Stimulated activated naive CD4-positive, alpha-beta T cell treated with Interleukin-2 at 50 U/mL for 16 hours (primary cell): ENCODE measurements around the gene WDR43.

ENCODE experiments used
- DNase-seq: peaks from one replicate; lab custom pipeline; 2025; lab: John Stamatoyannopoulos, UW

WDR43 gene, protein sequence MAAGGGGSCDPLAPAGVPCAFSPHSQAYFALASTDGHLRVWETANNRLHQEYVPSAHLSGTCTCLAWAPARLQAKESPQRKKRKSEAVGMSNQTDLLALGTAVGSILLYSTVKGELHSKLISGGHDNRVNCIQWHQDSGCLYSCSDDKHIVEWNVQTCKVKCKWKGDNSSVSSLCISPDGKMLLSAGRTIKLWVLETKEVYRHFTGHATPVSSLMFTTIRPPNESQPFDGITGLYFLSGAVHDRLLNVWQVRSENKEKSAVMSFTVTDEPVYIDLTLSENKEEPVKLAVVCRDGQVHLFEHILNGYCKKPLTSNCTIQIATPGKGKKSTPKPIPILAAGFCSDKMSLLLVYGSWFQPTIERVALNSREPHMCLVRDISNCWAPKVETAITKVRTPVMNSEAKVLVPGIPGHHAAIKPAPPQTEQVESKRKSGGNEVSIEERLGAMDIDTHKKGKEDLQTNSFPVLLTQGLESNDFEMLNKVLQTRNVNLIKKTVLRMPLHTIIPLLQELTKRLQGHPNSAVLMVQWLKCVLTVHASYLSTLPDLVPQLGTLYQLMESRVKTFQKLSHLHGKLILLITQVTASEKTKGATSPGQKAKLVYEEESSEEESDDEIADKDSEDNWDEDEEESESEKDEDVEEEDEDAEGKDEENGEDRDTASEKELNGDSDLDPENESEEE

DNA sequence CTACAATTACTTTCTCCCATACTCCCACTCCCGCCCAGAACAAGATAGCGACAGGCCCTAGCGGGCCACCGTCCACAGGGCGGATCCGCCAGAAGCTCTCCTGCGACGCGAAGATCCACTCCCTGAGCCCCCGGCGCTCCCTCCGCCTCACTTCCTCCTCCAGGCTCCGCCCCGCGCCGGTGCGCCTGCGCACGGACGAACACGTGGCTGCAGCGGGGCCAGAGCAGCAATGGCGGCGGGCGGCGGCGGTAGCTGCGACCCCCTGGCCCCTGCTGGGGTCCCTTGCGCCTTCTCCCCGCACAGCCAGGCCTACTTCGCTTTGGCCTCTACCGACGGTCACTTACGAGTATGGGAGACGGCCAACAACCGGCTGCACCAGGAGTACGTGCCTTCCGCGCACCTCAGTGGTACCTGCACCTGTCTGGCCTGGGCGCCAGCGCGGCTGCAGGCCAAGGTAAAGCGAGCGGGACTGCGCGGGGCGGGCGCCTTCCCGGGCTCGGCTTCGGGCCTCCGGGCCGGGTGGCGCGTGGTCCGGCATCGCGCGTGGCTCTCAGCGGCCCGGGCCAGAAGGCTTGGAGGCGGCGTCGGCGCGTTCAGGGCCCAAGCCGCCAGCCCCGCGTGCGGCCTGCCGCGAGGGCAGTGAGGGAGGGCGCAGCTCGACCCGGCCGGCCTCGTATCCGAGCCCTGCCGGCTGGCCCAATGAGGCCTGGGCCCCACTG, at the start of gene WDR43:
WDR43 (plus strand) TSS at position 198 of the 719 bp plus-strand sequence; CDS start at position 230, 32 bp downstream.
- DNase-seq = peak; percentile 97

- no peak for DNase-seq
Observed at GRCh38 chr2:28855193-28855592, 39.3 kb upstream of the WDR43 start.

GRCh38 chr2:28855977-28856376, 38.5 kb upstream of the WDR43 start:
- no peak for DNase-seq

- no peak for DNase-seq
Observed at GRCh38 chr2:28868611-28869010, 25.9 kb upstream of the WDR43 start.

DNA sequence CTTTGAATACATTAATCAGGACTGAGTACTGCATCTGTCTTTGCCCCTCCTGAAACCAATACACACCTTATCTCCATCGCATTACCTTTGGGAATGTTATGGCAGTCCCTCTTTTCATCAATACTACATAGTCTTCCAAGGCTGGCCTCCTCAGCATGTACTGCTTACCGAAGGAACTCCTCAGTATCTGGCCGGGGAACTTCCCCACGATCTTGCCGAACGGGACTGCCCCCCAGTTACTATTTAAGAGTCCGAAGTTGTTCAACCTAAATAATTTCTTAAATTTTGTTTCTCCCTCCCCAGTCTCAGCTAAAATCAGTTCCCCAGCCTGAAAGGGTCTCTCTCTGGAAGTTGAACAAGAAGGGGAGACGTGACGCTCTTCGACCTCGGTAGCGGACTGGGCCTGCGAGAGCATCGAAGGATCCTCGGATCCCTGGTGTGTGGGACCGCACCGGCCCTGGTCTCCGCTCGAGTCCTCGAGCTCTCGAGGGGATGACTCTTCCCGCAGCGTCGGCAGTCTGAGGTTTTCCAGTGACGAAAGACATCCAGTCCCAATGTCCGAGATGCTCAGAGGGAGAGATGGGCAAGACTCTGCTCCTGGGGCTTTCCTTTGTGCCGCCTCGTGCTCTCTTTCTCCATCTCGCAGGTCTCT, 24.8 kb upstream of the WDR43 start:
- peak; percentile 24 for DNase-seq

GRCh38 chr2:28870146-28870891, 24.1 kb upstream of the WDR43 start, which contains the start of gene TRMT61B:
Gene TRMT61B, minus strand, starts transcription at chr2:28870309. Its CDS starts 32 bp downstream, at chr2:28870277.
- peak; percentile 95 for DNase-seq

GRCh38 chr2:28871620-28872019, 22.8 kb upstream of the WDR43 start:
- no peak for DNase-seq

- no peak for DNase-seq
Observed at GRCh38 chr2:28880193-28880592, 14.3 kb upstream of the WDR43 start.

GRCh38 chr2:28893488-28893887, 979 bp upstream of the WDR43 start:
- DNase-seq = no peak

- DNase-seq = peak; percentile 37
Observed at GRCh38 chr2:28895189-28895893, 874 bp downstream of the WDR43 start.

DNA sequence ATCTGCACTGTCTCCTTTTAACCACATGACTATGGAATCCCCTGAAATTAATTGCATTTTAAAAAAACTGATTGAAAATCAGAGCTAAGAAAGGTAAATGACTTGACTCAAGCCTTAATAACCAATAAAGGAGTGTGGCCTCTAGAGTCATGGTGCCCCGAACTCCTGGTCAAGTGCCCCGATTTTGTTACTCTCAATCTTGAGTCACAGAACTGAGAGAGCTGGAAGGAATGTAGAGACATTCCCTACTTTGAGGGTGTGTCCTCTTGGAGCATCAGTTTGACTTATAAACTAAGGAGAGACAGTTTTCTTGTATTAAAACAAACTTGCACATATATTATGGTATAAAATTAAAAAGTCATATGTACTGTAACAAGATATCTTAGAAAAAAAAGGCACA, 2.4 kb downstream of the WDR43 start:
- no peak for DNase-seq

DNA sequence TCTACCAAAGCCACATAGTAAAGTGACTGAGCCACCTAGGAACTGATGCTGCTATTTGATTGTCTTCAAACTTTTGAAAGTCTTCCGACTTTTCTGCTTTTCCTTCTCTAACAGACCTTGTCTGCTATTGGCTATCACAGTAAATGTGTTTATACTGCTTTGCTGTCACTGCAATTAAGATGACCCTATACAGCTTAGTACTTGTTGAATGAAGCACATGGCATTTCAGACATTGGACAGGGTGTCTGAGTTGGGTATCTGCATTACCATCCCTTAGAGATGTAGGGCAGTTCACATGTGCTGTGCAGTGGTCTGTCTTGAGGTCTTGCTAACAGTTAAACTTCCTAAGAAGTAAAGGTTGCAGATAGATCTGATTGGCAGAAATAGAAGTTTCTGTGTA, 3.6 kb downstream of the WDR43 start:
- no peak for DNase-seq

GRCh38 chr2:28901202-28901601, 6.7 kb downstream of the WDR43 start:
- no peak for DNase-seq

GRCh38 chr2:28901841-28902240, 7.4 kb downstream of the WDR43 start:
- DNase-seq = no peak

- DNase-seq = no peak
Observed at GRCh38 chr2:28902584-28902983, 8.1 kb downstream of the WDR43 start.

DNA sequence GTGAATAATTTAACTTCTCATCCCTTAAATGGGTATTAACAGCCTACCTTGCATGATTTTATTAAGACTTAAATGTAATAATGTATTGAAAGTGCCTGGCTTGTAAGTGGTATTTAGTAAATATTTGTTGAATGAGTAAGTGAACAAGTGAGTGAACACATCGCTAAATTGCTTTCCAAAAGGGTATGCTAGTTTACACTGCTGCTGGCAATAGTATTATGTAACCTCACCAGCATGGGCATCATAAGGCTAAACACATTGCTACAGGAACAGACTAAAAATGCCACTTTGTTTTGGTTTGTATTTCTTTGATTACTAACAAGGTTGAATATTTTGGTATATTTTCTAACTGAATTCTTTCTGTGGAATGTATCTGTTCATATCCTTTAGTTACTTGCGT, 9.8 kb downstream of the WDR43 start:
- no peak for DNase-seq

GRCh38 chr2:28904802-28905457, 10.5 kb downstream of the WDR43 start:
- DNase-seq = no peak

DNA sequence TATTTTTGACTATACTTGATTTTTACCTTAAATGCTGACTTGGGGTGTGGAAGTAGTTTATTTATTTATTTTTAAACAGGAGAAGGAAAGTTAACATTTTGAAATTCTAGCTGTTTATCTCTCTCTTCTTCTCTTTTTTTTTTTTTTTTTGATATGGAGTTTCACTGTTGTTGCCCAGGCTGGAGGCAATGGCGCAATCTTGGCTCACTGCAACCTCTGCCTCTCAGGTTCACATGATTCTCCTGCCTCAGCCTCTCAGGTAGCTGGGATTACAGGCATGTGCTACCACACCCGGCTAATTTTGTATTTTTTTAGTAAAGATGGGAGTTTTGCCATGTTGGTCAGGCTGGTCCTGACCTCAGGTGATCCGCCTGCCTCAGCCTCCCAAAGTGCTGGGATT, 11.1 kb downstream of the WDR43 start:
- no peak for DNase-seq

GRCh38 chr2:28906376-28906775, 11.9 kb downstream of the WDR43 start:
- DNase-seq = no peak

GRCh38 chr2:28906821-28907220, 12.4 kb downstream of the WDR43 start:
- DNase-seq = no peak
